ENCODE measurements around the gene ZNF813.
"Not testable (repeated sequence)": the region's sequence is repeated elsewhere in the genome, so short reads cannot be mapped to it uniquely, and the experiment has no call there.

The ZNF813 gene

DNA sequence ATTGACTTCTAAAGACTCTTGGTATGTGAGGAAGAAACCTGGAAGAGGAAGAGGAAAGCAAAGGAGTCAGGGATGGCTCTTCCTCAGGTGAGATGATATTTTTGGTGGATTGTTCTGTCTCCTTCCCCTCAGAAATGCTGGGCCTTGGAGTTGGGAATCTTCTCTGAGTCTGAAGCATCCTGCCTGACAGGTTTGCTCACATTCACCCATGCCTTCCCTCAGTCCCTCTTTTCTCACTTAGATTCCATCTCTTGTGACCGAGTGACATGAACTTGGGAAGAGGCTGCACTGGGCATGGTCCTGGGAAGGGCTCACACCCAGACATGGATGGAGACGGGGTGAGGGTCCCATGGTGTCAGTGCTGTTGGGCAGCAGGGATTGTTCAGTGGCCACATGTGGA, 16.2 kb downstream of the ZNF813 start:
- DNase-seq (ENCODE audit: low read depth, low spot score), result not testable (repeated sequence)

DNA sequence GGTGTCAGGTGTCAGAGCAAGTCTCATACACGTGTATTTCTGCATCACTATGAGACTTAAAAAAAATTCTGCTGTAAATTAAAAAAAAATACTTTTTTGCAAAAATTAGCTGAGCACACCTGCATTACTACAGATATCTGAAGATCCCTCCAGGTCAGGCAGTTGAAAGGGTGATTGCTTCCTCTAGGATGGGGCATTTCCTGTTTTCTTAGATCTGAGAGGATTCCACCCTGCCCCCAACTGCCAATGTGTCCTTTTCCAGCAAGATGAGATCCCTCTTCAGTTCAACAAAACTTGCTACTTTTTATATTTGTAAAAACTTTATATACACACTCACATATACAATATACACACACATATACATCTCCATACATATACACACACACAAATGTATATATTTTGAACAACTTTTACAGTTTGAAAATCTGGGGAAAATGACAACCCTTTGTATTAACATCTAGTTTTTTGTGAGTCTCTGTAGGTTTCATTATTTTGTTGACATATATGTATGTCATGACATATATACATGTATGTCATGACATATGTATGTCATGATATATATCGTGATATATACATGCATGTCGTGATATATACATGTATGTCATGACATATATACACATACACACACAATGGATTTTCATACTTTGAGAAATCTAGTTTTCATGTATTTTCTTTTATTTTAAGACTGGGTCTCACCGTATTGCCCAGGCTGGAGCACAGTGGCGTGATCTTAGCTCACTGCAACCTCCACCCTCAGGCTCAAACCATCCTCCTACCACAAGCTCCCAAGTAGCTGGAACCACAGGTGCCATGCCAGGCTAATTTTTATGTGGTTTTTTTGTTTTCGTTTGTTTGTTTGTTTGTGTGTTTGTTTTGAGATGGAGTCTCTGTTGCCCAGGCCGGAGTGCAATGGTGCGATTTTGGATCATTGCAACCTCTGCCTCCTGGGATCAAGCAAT, 17.8 kb downstream of the ZNF813 start:
- DNase-seq (ENCODE audit: low read depth, low spot score), result no peak

DNA sequence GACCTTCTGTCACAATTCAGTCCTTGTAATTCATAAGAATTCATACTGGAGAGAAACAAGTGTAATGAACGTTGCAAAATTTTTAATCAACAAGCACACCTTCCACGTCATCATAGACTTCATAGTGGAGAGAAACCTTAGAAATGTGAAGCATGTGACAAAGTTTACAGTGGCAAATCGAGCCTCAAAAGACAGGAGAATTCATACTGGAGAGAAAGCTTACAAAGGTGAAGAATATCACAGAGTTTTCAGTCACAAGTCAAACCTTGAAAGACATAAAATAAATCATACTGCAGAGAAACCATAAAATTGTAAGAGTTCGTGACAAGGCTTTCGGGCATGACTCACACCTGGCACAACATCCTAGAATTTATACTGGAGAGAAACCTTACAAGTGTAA, 24.6 kb downstream of the ZNF813 start:
- no peak for DNase-seq (ENCODE audit: low read depth, low spot score)

GRCh38 chr19:53497311-53498023, 29.9 kb downstream of the ZNF813 start:
- DNase-seq (ENCODE audit: low read depth, low spot score), result not testable (repeated sequence)

DNA sequence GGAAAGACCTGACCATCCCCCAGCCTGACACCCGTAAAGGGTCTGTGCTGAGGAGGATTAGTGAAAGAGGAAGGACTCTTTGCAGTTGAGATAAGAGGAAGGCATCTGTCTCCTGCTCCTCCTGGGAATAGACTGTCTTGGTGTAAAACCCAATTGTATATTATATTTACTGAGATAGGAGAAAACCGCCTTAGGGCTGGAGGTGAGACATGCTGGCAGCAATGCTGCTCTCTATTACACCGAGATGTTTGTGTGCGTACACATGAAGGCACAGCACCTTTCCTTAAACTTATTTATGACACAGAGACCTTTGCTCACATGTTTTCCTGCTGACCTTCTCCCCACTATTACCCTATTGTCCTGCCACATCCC, 30.5 kb downstream of the ZNF813 start:
- not testable (repeated sequence) for DNase-seq (ENCODE audit: low read depth, low spot score)

GRCh38 chr19:53503151-53503550, 35.6 kb downstream of the ZNF813 start:
- DNase-seq (ENCODE audit: low read depth, low spot score), result not testable (repeated sequence)

DNA sequence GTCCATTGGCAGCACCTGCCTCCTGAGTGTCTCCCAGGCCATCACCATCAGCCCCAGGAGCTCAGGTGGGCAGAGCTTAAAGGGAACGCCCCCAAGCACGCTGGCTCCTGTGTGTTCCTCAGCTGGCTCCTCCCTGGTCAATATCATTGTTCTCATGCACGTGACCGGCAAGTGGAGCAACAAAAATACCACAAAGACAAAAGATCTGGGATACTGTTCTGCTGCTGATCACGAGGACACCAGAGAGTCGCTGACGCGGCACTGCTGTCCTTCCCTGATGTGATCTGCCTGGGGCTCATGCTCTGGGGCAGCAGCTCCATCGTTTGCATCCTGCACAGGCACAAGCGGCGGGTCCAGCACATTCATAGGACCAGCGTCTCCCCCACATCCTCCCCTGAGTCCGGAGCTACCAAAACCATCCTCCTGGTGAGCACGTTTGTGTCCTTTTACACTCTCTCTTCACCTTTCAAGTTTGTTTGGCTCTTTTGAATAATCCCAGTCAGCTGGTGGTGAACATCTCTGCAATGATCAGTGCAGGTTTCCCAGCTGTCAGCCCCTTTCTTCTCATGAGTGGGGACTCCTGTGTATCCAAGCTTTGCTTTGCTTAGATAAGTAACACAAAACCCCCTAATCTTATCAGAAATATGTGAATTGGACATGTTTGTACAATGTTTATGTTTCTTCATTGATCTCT, 36.3 kb downstream of the ZNF813 start:
- DNase-seq (ENCODE audit: low read depth, low spot score), result not testable (repeated sequence)

DNA sequence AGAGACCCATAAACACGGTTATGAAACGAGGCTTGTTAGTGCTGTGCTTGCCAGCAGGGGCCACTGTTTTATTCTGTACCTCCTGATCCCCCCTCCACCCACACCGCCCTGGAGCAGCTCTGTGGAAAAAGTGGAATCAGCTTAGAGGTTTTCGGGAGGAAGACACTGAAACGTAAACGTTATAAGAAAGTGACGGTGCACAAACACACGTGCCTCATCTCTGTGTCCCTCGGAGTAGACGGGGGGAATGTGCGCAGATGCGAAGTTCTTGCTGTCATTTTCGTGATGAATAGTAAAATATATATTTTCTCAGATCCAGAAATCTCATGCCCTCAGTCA, 36.8 kb downstream of the ZNF813 start:
- DNase-seq (ENCODE audit: low read depth, low spot score), result not testable (repeated sequence)

DNA sequence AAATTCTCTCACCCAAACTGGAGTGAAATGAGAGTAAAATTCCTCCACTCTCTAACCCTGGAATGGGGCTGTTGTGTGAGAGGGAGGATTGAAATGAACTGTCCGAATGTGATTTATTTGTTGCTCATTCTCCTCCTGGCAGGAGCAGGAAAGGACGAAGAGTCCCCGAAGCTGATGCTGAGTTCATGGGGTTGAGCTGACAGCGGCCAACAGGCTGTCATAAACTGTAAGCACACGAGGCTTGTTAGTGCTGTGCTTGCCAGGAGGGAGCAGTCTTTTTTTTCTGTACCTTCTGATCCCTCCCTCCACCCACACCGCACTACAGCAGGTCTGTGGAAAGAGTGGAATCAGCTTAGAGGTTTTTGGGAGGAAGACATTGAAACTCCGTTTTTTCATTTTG, 37.4 kb downstream of the ZNF813 start:
- no peak for DNase-seq (ENCODE audit: low read depth, low spot score)

- DNase-seq (ENCODE audit: low read depth, low spot score), result no peak
These were observed 39.2 kb downstream of the ZNF813 start for GRCh38 chr19:53506728-53507127.

GRCh38 chr19:53507523-53508442, 40.2 kb downstream of the ZNF813 start:
- DNase-seq (ENCODE audit: low read depth, low spot score), result no peak

GRCh38 chr19:53509443-53509842, 41.9 kb downstream of the ZNF813 start:
- DNase-seq (ENCODE audit: low read depth, low spot score), result no peak

GRCh38 chr19:53509845-53510244, 42.3 kb downstream of the ZNF813 start:
- DNase-seq (ENCODE audit: low read depth, low spot score), result no peak

DNA sequence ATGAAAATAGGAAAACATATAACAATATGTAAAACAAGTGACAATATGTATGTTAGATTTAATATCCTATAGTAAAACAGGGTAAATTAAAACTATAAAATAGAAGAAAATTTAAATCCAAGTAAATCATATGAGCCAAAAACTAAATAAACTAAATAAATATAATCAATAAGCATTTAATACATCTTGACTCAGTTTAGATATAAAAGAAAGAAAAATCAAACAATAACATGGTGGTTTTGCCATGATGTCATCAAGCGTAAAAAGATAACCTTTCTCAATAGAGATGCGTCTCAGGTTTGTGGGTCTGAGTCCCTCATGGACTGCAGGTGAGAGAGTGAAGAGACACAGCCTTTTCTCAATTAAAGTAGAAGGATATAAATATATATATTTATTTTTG, 43.8 kb downstream of the ZNF813 start:
- DNase-seq (ENCODE audit: low read depth, low spot score), result no peak

DNA sequence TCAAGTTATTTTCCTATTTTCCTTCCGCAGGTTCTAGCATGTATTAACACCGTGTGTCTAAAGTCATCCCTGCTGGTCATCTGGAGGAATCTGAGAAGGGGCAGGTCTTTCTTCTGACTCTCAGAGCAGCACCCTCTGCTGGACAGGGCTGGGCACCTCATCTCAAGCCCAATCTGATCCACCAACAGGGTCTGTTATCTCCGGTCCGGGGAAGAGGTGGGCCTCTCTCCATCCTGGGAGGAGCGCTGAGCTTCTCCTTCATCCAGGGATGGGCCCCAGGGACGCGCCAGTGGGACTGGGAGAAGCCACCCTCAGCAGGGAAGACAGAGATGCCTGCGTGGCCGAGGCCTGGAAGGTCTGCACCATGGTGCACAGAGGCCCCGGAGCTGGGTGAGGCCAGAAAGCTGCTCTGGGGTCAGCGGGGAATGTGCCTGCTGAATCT, 44.4 kb downstream of the ZNF813 start:
- peak; percentile 75 for DNase-seq (ENCODE audit: low read depth, low spot score)

DNA sequence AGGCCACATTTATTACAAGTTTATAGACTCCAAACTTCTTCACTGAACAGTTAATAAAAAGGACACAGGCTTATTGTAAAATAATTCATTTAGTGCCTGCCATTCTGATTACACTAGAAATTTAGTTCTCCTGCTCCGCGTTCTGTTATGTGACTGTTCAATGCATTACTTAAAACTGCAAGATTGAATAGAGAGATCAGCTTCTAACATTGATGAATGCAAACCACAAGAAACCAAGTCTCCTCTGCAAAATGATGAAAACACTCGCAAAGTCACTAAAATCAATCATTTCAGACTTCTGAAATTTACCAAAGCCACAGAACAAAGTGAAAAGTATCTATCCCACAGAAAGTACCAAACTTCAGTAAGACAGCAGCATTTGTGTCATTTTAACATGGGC, 47.5 kb downstream of the ZNF813 start:
- DNase-seq (ENCODE audit: low read depth, low spot score), result not testable (repeated sequence)

DNA sequence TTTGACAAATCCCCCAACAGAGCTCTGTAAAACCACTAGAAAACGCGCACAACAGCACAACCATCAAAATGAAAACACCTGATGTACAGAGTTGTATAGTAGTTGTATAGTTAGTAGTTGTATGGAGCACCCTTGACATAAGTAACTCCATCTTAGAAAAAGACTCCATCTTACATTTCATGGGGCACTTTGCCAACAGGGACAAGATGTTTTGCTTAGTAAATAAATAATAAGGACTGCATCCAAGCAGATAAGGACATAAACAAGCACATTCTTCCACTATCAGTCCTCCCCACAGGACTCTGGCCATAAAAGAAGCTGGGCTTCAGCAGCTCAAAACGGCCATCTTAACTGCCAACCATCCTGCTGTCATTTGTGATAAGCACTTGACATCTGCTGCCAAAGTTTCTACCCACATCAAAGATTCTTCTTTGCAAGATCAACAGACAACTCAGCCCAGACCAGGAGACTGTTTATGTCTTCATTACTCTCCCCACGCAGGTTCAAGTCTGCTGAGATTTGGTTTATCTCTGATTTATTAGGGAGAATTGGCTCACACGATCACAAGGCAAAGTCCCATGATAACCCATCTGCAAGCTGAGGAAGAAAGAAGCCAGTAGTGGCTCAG, 49.7 kb downstream of the ZNF813 start:
- no peak for DNase-seq (ENCODE audit: low read depth, low spot score)

- no peak for DNase-seq (ENCODE audit: low read depth, low spot score)
These were observed 50.6 kb downstream of the ZNF813 start for GRCh38 chr19:53518121-53518520.

- no peak for DNase-seq (ENCODE audit: low read depth, low spot score)
These were observed 51.2 kb downstream of the ZNF813 start for GRCh38 chr19:53518716-53519115.

DNA sequence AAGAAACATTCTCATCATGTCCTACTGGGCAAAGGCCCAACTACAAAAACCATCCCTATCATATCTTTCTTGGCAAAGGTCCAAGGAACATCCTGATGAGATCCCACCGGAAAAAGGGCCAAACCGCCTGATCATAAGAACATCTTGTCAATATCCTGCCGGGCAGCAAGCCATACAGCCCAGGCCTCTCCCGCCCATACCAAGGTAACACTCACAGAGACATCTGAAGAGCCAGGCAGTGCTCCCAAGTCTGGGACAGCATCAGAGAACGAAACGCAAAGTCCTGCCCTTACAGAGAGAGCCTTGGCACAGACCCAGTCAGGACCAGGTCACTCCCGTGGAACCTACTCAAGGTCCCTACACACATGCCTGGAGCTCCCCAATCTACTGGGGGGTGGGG, 51.9 kb downstream of the ZNF813 start:
- no peak for DNase-seq (ENCODE audit: low read depth, low spot score)

DNA sequence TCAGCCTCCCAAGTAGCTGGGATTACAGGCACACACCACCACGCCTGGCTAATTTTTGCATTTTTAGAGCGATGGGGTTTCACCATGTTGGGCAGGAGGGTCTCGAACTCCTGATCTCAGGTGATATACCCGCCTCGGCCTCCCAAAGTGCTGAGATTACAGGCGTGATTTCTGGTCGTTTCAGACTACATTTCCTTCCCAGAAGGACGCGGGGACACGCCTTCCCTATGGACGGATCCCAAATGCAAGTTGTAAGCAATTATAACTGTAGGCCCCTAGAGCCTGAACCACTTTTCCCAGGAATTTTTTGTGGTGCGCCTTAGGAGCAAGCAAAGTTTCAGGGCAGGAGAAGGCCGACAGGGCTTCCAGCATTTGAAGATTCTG, 52.6 kb downstream of the ZNF813 start:
- DNase-seq (ENCODE audit: low read depth, low spot score), result no peak

Data from iPS DF 19.7 (cell line).